ENCODE results near the gene RPS27L.

DNA sequence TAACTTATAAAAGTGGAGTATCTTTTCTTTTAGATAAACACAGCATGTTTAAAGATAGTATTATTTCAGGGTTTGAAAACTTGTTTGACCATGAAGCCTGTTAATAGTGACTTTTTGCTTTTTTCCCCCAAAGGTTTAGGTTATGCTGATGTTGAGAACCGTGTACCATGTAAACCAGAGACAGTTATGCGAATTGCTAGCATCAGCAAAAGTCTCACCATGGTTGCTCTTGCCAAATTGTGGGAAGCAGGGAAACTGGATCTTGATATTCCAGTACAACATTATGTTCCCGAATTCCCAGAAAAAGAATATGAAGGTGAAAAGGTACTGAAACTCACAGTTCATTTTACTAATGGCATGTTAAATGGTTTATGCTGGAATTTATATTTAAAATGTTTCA is 30.6 kb downstream of the RPS27L start:
- TF ChIP-seq PHF8 (IDR thresholded peaks at IDR 0.05; ENCODE audit: borderline replicate concordance, low read depth) (no peak), SMC3 (IDR thresholded peaks at IDR 0.05) (no peak), POLR2A (IDR thresholded peaks at IDR 0.05; ENCODE audit: low read length) (no peak), EHMT2 (IDR thresholded peaks at IDR 0.05; ENCODE audit: low read depth) (no peak), BHLHE40 (IDR thresholded peaks at IDR 0.05; ENCODE audit: low read depth, low read length) (no peak), MYC (IDR thresholded peaks at IDR 0.05; ENCODE audit: borderline replicate concordance, low read length) (no peak), RAD21 (conservative IDR thresholded peaks at IDR 0.05 in 1 of 2, IDR thresholded peaks at IDR 0.05 in 1 of 2) (no peak)
- TF ChIP-seq, protein P1, sequence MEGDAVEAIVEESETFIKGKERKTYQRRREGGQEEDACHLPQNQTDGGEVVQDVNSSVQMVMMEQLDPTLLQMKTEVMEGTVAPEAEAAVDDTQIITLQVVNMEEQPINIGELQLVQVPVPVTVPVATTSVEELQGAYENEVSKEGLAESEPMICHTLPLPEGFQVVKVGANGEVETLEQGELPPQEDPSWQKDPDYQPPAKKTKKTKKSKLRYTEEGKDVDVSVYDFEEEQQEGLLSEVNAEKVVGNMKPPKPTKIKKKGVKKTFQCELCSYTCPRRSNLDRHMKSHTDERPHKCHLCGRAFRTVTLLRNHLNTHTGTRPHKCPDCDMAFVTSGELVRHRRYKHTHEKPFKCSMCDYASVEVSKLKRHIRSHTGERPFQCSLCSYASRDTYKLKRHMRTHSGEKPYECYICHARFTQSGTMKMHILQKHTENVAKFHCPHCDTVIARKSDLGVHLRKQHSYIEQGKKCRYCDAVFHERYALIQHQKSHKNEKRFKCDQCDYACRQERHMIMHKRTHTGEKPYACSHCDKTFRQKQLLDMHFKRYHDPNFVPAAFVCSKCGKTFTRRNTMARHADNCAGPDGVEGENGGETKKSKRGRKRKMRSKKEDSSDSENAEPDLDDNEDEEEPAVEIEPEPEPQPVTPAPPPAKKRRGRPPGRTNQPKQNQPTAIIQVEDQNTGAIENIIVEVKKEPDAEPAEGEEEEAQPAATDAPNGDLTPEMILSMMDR (IDR thresholded peaks at IDR 0.05) = no peak
- TF ChIP-seq, protein P2, sequence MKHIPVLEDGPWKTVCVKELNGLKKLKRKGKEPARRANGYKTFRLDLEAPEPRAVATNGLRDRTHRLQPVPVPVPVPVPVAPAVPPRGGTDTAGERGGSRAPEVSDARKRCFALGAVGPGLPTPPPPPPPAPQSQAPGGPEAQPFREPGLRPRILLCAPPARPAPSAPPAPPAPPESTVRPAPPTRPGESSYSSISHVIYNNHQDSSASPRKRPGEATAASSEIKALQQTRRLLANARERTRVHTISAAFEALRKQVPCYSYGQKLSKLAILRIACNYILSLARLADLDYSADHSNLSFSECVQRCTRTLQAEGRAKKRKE (CRISPR knock-in tag; IDR thresholded peaks at IDR 0.05; ENCODE audit: low read depth) = no peak
